ENCODE data around the gene ADAMTS2. TPM values are rescaled to one million over a fixed set of nuclear protein-coding genes. Genes with fewer than 3 reads are reported as not detected.

ADAMTS2 gene
- total and polyA plus RNA-seq, 2 of the 4 experiments (the other 2 are of a cell fraction) = 19.0 to 58.8 TPM

- Histone ChIP-seq H2BK20ac (ENCODE audit: low read depth, low read length) (no peak overlapping the region), H3K4ac (ENCODE audit: low read depth, low read length) (peak overlapping the region; percentile 35; the same call in 1 of the 2 replicates), H4K5ac (ENCODE audit: low read depth, low read length) (no peak overlapping the region), H3K9me3 (ENCODE audit: control insufficient read depth, insufficient read depth, low read length) (no peaks in the 10 kb centered on the region; the same call in 1 of the 2 replicates), H4K8ac (ENCODE audit: low read depth in 2 of 2, low read length in 2 of 2) (no peak overlapping the region), H3K4me2 (ENCODE audit: low read depth, low read length) (no peak overlapping the region), H3K4me1 (ENCODE audit: control insufficient read depth, insufficient read depth, low read length) (peaks cover 24% of the 10 kb centered on the region), H2AFZ (replicated peaks; ENCODE audit: low read length, poor library complexity) (no peak overlapping the region), H3K27ac (ENCODE audit: insufficient read depth, low read length) (no peak overlapping the region), H2BK15ac (ENCODE audit: low read depth, low read length) (no peak overlapping the region), H3K14ac (replicated peaks; ENCODE audit: low read depth, low read length) (no peak overlapping the region), H4K20me1 (ENCODE audit: insufficient read depth, low read length) (no peaks in the 10 kb centered on the region; the same call in 1 of the 2 replicates), H2AK5ac (ENCODE audit: low read depth, low read length) (peak overlapping the region; percentile 35; the same call in 1 of the 2 replicates), H3K79me1 (ENCODE audit: low read depth in 1 of 2, low read length in 2 of 2) (peaks cover 22 to 65% of the 10 kb centered on the region in 2 experiments), H3K56ac (ENCODE audit: extremely low read depth, insufficient read depth, low read length) (no peak overlapping the region), H4K91ac (ENCODE audit: insufficient read depth, low read depth, low read length) (no peak overlapping the region), H3K4me3 (ENCODE audit: insufficient read depth, low read depth, low read length) (no peak overlapping the region), H3K9ac (ENCODE audit: low read depth, low read length) (no peak overlapping the region), H3K18ac (ENCODE audit: low read depth, low read length) (no peak overlapping the region), H3K9me1 (ENCODE audit: insufficient read depth, low read length) (peaks cover 15% of the 10 kb centered on the region), H2AK9ac (replicated peaks; ENCODE audit: low read depth, low read length, poor library complexity) (no peak overlapping the region), H2BK5ac (ENCODE audit: low read depth, low read length, poor library complexity, severe bottlenecking) (no peak overlapping the region), H3K36me3 (ENCODE audit: control insufficient read depth, insufficient read depth, low read length) (no peaks in the 10 kb centered on the region), H3K27me3 (ENCODE audit: control insufficient read depth, insufficient read depth, low read length) (no peaks in the 10 kb centered on the region), H3K23ac (ENCODE audit: low read depth, low read length) (no peak overlapping the region), H2BK120ac (ENCODE audit: low read depth, low read length) (no peak overlapping the region)
- DNase-seq (no peak), ATAC-seq (ENCODE audit: low read depth) (no peak)
- WGBS, 2 experiments (ENCODE audit: extremely low coverage in 2 of 2, insufficient read length in 1 of 2) = 100% methylated on average over 2 of the region's 6 CpGs; no CpG with 5 or more reads in 1 of the 2 experiments
- in situ Hi-C loops (cut with MboI; ENCODE audit: low sequenced_read_pairs) (no loop called here), intact Hi-C loops (cut with micrococcal nuclease) (loop anchor here (5.0 to 10.0 kb wide), 2 partner anchors 34 to 253 kb away; partner anchors contain the start of gene RUFY1), dilution Hi-C loops (cut with HindIII; ENCODE audit: low sequenced_read_pairs, unreplicated experiment) (no loop called here)
- ChIA-PET POLR2A (ENCODE audit: unreplicated experiment) (no interaction called here), CTCF (no interaction called here)
- no TSS peak for BruUV-seq (replicated peaks)
- no peak for TF ChIP-seq FOS (IDR thresholded peaks at IDR 0.05; ENCODE audit: low read depth, low read length)
- TF ChIP-seq ELK1 (IDR thresholded peaks at IDR 0.05; ENCODE audit: borderline replicate concordance, low read depth, low read length) = no peak
- no peak for TF ChIP-seq NFE2L2 (IDR thresholded peaks at IDR 0.05; ENCODE audit: low read depth, low read length)
- no peak for TF ChIP-seq MXI1 (IDR thresholded peaks at IDR 0.05; ENCODE audit: borderline replicate concordance, low read depth, low read length)
- no peak for TF ChIP-seq RAD21 (IDR thresholded peaks at IDR 0.05; ENCODE audit: low read length)
- TF ChIP-seq RCOR1 (IDR thresholded peaks at IDR 0.05; ENCODE audit: insufficient replicate concordance, low read length) = no peak
- TF ChIP-seq RFX5 (IDR thresholded peaks at IDR 0.05; ENCODE audit: low read depth, low read length) = no peak
Observed at GRCh38 chr5:179301376-179301775, 43.9 kb downstream of the ADAMTS2 start.
